Liver (tissue), 9 donors: ENCODE results near the gene ALDH1L1. TPM values are rescaled to one million over a fixed set of nuclear protein-coding genes. Genes with fewer than 3 reads are reported as not detected.

Source experiments
- DNase-seq: peaks from one replicate; pipeline ENCODE4 v3.0.0-alpha.2; 2017; ENCODE audit warnings: low spot score
- H3K27ac ChIP-seq, 2 donors: one replicate each; pipeline ENCODE4 v1.7.0; 2013; ENCODE audit warnings: inconsistent platforms in 2 of 2, low read length in 2 of 2, control low read depth in 1 of 2, low read depth in 1 of 2, mild to moderate bottlenecking in 1 of 2
- H3K27me3 ChIP-seq, 4 donors: one replicate each; pipeline versions ENCODE4 v1.6.1 to v1.7.0; 2013; ENCODE audit warnings: low read length in 3 of 4, inconsistent platforms in 1 of 4, mild to moderate bottlenecking in 1 of 4, moderate library complexity in 1 of 4; ENCODE audit not compliant: control insufficient read depth in 4 of 4, insufficient read depth in 4 of 4
- H3K36me3 ChIP-seq, 4 donors: one replicate each; pipeline versions ENCODE4 v1.6.1 to v1.7.0; 2013; ENCODE audit warnings: low read length in 3 of 4, mild to moderate bottlenecking in 3 of 4, low read depth in 1 of 4, moderate library complexity in 1 of 4; ENCODE audit not compliant: control insufficient read depth in 4 of 4, insufficient read depth in 3 of 4
- H3K4me1 ChIP-seq, 4 donors: one replicate each; pipeline versions ENCODE4 v1.6.1 to v1.7.0; 2013; ENCODE audit warnings: low read length in 3 of 4, mild to moderate bottlenecking in 3 of 4, moderate library complexity in 1 of 4; ENCODE audit not compliant: control insufficient read depth in 4 of 4, insufficient read depth in 4 of 4
- H3K4me3 ChIP-seq, 3 donors: one replicate each; pipeline versions ENCODE4 v1.6.1 to v1.7.0; 2013; ENCODE audit warnings: low read length in 3 of 3, control low read depth in 1 of 3, low read depth in 1 of 3, mild to moderate bottlenecking in 1 of 3
- H3K9ac ChIP-seq, 2 donors: one replicate each; pipeline ENCODE4 v1.7.0; 2013; ENCODE audit warnings: low read length in 2 of 2, mild to moderate bottlenecking in 2 of 2, moderate library complexity in 2 of 2, control low read depth in 1 of 2, low read depth in 1 of 2
- H3K9me3 ChIP-seq, 4 donors: one replicate each; pipeline versions ENCODE4 v1.6.1 to v1.7.0; 2013; ENCODE audit warnings: low read length in 3 of 4; ENCODE audit not compliant: control insufficient read depth in 4 of 4
- FOXA1 ChIP-seq: IDR thresholded peaks from 2 replicates; pipeline ENCODE4 v1.6.1; 2016; ENCODE audit warnings: antibody characterized with exemption
- FOXA2 ChIP-seq: IDR thresholded peaks from 2 replicates; pipeline ENCODE4 v1.6.1; 2016; ENCODE audit warnings: antibody characterized with exemption
- GABPA ChIP-seq, 2 donors: IDR thresholded peaks in 1 of 2; conservative IDR thresholded peaks in 1 of 2; 2 replicates each; pipeline ENCODE4 v1.6.1; 2016; ENCODE audit warnings: antibody characterized with exemption in 2 of 2, mild to moderate bottlenecking in 1 of 2, moderate library complexity in 1 of 2
- HNF4A ChIP-seq, 2 donors: conservative IDR thresholded peaks; 2 replicates each; pipeline ENCODE4 v1.6.1; 2016; ENCODE audit warnings: antibody characterized with exemption in 2 of 2, mild to moderate bottlenecking in 2 of 2
- NR2F2 ChIP-seq: IDR thresholded peaks from 2 replicates; pipeline ENCODE4 v1.6.1; 2016; ENCODE audit warnings: antibody characterized with exemption
- SP1 ChIP-seq: IDR thresholded peaks from 2 replicates; pipeline ENCODE4 v1.6.1; 2018; ENCODE audit warnings: antibody characterized with exemption, mild to moderate bottlenecking
- YY1 ChIP-seq: IDR thresholded peaks from 2 replicates; pipeline ENCODE4 v1.6.1; 2016; ENCODE audit warnings: antibody characterized with exemption, mild to moderate bottlenecking
- WGBS: extraction: QIAGEN DNeasy Blood & Tissue Kit; methylation state at CpG from one replicate; pipeline ENCODE4 v1.1.7; 2013; 5-methylcytosine and 5-hydroxymethylcytosine counted together
- polyA plus RNA-seq, 2 donors: library from polyadenylated mRNA; stranded (reverse) in 1 of 2; unstranded in 1 of 2; fragments of 200-250 nt in 1 of 2; fragments of >200 nt in 1 of 2; fragmentation: Nextera tagmentation in 1 of 2; extraction: Ambion mirVana in 1 of 2; gene quantifications; one replicate each; pipeline versions ENCODE4 v1.2.1 to v1.2.3, GENCODE V29; 2013 to 2015
- total RNA-seq, 2 donors: library from RNA; depleted of rRNA; stranded (reverse); fragments of >200 nt; gene quantifications; one replicate each; pipeline ENCODE4 v1.2.3, GENCODE V29; 2014
- TF ChIP-seq, protein P1 (sequence below): IDR thresholded peaks from 2 replicates; pipeline ENCODE4 v1.6.1; 2016; ENCODE audit warnings: antibody characterized with exemption, mild to moderate bottlenecking
- TF ChIP-seq, protein P2 (sequence below): IDR thresholded peaks from 2 replicates; pipeline ENCODE4 v1.6.1; 2016; ENCODE audit warnings: antibody characterized with exemption
- TF ChIP-seq, protein P3 (sequence below): fragments of 150-350 bp; IDR thresholded peaks from 2 replicates; pipeline ENCODE4 v1.5.1; 2017; ENCODE audit warnings: improper control_type of control experiment, low read depth, low read length; ENCODE audit not compliant: missing input control
- TF ChIP-seq, protein P4 (sequence below): IDR thresholded peaks from 2 replicates; pipeline ENCODE4 v1.6.1; 2016; ENCODE audit warnings: antibody characterized with exemption
- donor health status: healthy.
- donor health status: healthy.
- donor health status: healthy.
- donor health status: healthy.
- donor health status: healthy.

ALDH1L1 gene
- total and polyA plus RNA-seq, 4 donors, result 46.7 to 234 (median 147) TPM

DNA sequence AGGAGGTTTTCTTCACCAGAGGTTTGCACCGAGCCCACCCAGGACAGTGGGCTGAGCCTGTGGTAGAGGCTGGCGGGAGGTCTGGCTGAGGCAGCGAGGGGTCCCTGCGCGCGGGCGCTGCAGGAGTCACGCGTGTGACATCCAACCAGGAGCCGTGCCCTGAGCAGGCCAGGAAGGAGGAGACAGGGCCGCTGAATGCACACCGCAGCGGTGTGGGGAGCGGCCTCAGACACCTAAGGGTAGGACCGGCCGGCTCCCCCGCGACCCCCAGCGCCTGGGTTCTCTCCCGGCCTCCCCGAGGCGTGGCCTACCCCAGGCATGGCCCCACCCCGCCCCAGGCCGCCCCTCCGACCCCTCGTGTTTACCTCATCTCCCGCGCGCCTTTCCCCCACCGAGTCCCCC lies 96.9 kb downstream of the ALDH1L1 start (continued):
- TF ChIP-seq, protein P1, sequence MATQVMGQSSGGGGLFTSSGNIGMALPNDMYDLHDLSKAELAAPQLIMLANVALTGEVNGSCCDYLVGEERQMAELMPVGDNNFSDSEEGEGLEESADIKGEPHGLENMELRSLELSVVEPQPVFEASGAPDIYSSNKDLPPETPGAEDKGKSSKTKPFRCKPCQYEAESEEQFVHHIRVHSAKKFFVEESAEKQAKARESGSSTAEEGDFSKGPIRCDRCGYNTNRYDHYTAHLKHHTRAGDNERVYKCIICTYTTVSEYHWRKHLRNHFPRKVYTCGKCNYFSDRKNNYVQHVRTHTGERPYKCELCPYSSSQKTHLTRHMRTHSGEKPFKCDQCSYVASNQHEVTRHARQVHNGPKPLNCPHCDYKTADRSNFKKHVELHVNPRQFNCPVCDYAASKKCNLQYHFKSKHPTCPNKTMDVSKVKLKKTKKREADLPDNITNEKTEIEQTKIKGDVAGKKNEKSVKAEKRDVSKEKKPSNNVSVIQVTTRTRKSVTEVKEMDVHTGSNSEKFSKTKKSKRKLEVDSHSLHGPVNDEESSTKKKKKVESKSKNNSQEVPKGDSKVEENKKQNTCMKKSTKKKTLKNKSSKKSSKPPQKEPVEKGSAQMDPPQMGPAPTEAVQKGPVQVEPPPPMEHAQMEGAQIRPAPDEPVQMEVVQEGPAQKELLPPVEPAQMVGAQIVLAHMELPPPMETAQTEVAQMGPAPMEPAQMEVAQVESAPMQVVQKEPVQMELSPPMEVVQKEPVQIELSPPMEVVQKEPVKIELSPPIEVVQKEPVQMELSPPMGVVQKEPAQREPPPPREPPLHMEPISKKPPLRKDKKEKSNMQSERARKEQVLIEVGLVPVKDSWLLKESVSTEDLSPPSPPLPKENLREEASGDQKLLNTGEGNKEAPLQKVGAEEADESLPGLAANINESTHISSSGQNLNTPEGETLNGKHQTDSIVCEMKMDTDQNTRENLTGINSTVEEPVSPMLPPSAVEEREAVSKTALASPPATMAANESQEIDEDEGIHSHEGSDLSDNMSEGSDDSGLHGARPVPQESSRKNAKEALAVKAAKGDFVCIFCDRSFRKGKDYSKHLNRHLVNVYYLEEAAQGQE, result no peak
- TF ChIP-seq NR2F2, result no peak

DNA sequence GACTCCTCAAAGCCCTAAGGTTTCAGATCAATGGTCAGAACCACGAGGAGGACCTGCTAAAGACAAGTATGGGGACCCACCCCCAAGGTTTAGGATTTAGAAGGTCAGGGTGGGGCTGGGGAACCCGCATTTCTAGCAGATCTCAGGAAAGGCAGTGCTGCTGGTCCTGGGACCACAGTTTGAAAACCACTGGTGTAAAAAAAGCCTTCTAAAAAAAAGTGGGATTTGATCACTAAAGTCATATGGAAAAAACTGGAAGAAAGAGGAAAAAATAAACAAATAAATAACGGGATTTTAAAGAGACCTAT lies 97.3 kb downstream of the ALDH1L1 start:
- 41% methylated on average over 3 of the region's 3 CpGs for WGBS
- Histone ChIP-seq H3K36me3 (no peaks in the 10 kb centered on the region), H3K27ac (peak overlapping the region; percentile 53 to 63), H3K9ac (peak overlapping the region in 1 of 2 donors; percentile 28), H3K4me1 (peaks cover 0 to 12% (median 4%) of the 10 kb centered on the region in 4 donors), H3K4me3 (peak overlapping the region in 2 of 3 donors; percentile 78 to 99), H3K27me3 (no peaks in the 10 kb centered on the region), H3K9me3 (no peaks in the 10 kb centered on the region)
- TF ChIP-seq GABPA (IDR thresholded peaks at IDR 0.05 in 1 of 2, conservative IDR thresholded peaks at IDR 0.05 in 1 of 2) (no peak), FOXA1 (no peak), FOXA2 (no peak), YY1 (no peak), NR2F2 (no peak), SP1 (no peak), HNF4A (conservative IDR thresholded peaks at IDR 0.05) (no peak)
- TF ChIP-seq, protein P2, sequence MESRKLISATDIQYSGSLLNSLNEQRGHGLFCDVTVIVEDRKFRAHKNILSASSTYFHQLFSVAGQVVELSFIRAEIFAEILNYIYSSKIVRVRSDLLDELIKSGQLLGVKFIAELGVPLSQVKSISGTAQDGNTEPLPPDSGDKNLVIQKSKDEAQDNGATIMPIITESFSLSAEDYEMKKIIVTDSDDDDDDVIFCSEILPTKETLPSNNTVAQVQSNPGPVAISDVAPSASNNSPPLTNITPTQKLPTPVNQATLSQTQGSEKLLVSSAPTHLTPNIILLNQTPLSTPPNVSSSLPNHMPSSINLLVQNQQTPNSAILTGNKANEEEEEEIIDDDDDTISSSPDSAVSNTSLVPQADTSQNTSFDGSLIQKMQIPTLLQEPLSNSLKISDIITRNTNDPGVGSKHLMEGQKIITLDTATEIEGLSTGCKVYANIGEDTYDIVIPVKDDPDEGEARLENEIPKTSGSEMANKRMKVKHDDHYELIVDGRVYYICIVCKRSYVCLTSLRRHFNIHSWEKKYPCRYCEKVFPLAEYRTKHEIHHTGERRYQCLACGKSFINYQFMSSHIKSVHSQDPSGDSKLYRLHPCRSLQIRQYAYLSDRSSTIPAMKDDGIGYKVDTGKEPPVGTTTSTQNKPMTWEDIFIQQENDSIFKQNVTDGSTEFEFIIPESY, result no peak
- TF ChIP-seq, protein P3, sequence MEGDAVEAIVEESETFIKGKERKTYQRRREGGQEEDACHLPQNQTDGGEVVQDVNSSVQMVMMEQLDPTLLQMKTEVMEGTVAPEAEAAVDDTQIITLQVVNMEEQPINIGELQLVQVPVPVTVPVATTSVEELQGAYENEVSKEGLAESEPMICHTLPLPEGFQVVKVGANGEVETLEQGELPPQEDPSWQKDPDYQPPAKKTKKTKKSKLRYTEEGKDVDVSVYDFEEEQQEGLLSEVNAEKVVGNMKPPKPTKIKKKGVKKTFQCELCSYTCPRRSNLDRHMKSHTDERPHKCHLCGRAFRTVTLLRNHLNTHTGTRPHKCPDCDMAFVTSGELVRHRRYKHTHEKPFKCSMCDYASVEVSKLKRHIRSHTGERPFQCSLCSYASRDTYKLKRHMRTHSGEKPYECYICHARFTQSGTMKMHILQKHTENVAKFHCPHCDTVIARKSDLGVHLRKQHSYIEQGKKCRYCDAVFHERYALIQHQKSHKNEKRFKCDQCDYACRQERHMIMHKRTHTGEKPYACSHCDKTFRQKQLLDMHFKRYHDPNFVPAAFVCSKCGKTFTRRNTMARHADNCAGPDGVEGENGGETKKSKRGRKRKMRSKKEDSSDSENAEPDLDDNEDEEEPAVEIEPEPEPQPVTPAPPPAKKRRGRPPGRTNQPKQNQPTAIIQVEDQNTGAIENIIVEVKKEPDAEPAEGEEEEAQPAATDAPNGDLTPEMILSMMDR, result no peak
- TF ChIP-seq, protein P1, result no peak
- TF ChIP-seq, protein P4, sequence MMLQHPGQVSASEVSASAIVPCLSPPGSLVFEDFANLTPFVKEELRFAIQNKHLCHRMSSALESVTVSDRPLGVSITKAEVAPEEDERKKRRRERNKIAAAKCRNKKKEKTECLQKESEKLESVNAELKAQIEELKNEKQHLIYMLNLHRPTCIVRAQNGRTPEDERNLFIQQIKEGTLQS, result no peak
- no peak for DNase-seq
